Motor neuron (in vitro differentiated cells): Measurements from ENCODE around the gene SLC30A2. TPM values are rescaled to one million over a fixed set of nuclear protein-coding genes. Genes with fewer than 3 reads are reported as not detected.
"Not testable (repeated sequence)": the region's sequence is repeated elsewhere in the genome, so short reads cannot be mapped to it uniquely, and the experiment has no call there.

Experiments used
- ATAC-seq, 8 experiments: fragments of 200-7000 bp; cut with Tn5 transposase; replicated peaks in 6 of 8; 2 replicates each; pipeline ENCODE4 v1.8.0; 2021; ENCODE audit warnings: mild to moderate bottlenecking in 8 of 8, moderate library complexity in 8 of 8
- H3K27ac ChIP-seq, 2 donors: fragments of 250-450 bp; sonication (Bioruptor Pico); 2 replicates each; pipeline ENCODE4 v1.9.0; 2021; ENCODE audit warnings: antibody characterized with exemption in 2 of 2, mild to moderate bottlenecking in 2 of 2, moderate library complexity in 1 of 2
- H3K4me1 ChIP-seq, 2 donors: fragments of 250-450 bp; sonication (Bioruptor Pico); replicated peaks in 1 of 2; 2 replicates each; pipeline ENCODE4 v1.6.1; 2021; ENCODE audit warnings: antibody characterized with exemption in 2 of 2, mild to moderate bottlenecking in 2 of 2, moderate library complexity in 1 of 2
- H3K4me3 ChIP-seq, 5 donors: fragments of 250-450 bp; sonication (Bioruptor Pico); 2 replicates each; pipeline ENCODE4 v1.9.0; 2021; ENCODE audit warnings: antibody characterized with exemption in 5 of 5, mild to moderate bottlenecking in 5 of 5, moderate library complexity in 4 of 5
- WGBS, 10 experiments: fragments of 450-650 bp; shearing (Covaris generic); methylation state at CpG; one replicate each; pipeline ENCODE4 v1.0.0; 2022; 5-methylcytosine and 5-hydroxymethylcytosine counted together
- in situ Hi-C, 9 experiments: fragments of 400-800 bp; cut with MboI; loops; one replicate each; pipeline ENCODE4 v1.15.0; 2021; ENCODE audit warnings: low sequenced_read_pairs in 9 of 9, low pct_unique_long_range_greater_than_20kb in 2 of 9; ENCODE audit not compliant: unreplicated experiment in 9 of 9
- total RNA-seq, 8 experiments: library from RNA; unstranded; fragments of 300-600 nt; gene quantifications; 2 replicates each; pipeline versions ENCODE4 v1.2.3 to v1.2.4, GENCODE V29; 2022

The SLC30A2 gene, protein sequence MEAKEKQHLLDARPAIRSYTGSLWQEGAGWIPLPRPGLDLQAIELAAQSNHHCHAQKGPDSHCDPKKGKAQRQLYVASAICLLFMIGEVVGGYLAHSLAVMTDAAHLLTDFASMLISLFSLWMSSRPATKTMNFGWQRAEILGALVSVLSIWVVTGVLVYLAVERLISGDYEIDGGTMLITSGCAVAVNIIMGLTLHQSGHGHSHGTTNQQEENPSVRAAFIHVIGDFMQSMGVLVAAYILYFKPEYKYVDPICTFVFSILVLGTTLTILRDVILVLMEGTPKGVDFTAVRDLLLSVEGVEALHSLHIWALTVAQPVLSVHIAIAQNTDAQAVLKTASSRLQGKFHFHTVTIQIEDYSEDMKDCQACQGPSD
- total RNA-seq = 1 to 10 TPM in 4 of 8 experiments, under 1 TPM in 4; 0.10 to 5.7 (median 0.84) TPM

DNA sequence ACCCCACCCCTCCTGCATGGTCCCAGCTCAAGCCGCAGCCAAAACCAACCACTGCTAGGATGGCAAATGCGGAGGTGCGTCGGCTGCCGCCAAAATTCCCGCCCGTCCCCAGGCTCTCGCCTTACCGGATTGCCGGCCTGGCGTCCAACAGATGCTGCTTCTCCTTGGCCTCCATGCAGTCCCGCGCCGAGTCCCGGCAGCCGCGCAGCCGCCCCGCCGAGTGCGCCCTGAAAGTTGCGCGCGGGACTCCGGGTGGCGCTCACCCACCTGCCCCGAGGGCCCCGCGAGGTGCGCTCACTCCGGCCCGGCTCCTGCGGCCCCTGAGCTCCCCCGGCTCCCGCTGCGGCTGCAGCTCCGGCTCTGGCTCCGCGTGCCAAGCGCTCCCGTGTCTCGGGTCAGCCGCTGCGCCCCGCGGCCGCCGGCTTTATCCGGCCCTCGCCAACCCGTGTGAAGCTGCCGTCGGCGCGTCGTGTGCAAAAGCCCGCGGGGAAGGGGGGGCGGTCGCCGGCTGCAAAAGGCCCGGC is at the start of gene SLC30A2:
TSS of gene SLC30A2 (minus strand) at position 397 of the 524 bp plus-strand sequence. CDS start at position 175, 222 bp downstream.
- Histone ChIP-seq H3K4me1 (peaks cover 0 to 12% of the 10 kb centered on the region in 2 donors), H3K27ac (no peak within 1 kb of the TSS), H3K4me3 (peak within 1 kb of the TSS; percentile 25 to 50 (median 43))
- ATAC-seq = peak; percentile 32 to 76 (median 72)
- WGBS, 10 experiments = 0 to 2% (median 1%) methylated on average over 4 to 31 of the region's 62 CpGs; no CpG with 5 or more reads in 6 of the 10 experiments
- in situ Hi-C loops = no loop called here

DNA sequence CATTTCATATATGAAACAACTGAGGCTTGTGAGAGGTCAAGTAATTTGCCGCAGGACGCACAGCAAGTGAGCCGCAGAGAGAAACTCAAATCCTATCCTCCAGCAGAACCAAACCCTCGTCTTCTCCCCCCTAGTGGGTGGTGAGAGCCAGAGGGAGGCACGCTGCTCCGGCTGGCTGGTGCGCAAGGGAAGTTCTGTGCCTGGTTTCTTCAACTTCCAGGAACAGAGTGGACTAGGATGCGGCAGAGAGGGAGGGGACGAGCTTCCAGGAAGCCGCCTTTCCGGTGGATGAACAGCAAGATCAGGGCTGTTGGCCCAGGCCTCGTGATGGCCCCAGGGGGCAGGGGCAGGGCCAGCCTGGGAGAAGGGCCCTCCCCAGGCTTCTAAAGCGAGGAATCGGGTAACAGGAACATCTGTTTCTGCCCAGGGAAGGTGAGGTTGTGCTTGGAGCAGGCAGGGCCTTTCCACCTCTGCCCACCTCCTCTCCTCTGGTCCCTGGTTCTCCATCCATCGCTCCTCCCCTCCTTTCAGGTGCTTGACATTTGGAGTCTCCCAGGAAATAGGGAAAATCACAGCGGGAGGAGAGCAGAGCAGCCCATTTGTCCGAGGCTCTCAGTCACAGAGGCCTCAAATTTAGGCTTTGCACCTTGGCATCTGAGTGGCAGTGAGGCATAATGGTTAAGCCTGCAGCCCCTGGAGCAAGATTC is 48.9 kb upstream of the SLC30A2 start:
- no peak overlapping the region for H3K4me3 ChIP-seq
- 0 to 92% (median 58%) methylated on average over 1 to 10 of the region's 17 CpGs; no CpG with 5 or more reads in 3 of the 10 experiments for WGBS, 10 experiments
- H3K27ac ChIP-seq = peak overlapping the region in 1 of 2 donors; percentile 4
- in situ Hi-C loops = no loop called here
- peaks cover 12 to 16% of the 10 kb centered on the region in 2 donors for H3K4me1 ChIP-seq
- ATAC-seq = peak in 7 of 8 experiments; percentile 27 to 94 (median 70)

DNA sequence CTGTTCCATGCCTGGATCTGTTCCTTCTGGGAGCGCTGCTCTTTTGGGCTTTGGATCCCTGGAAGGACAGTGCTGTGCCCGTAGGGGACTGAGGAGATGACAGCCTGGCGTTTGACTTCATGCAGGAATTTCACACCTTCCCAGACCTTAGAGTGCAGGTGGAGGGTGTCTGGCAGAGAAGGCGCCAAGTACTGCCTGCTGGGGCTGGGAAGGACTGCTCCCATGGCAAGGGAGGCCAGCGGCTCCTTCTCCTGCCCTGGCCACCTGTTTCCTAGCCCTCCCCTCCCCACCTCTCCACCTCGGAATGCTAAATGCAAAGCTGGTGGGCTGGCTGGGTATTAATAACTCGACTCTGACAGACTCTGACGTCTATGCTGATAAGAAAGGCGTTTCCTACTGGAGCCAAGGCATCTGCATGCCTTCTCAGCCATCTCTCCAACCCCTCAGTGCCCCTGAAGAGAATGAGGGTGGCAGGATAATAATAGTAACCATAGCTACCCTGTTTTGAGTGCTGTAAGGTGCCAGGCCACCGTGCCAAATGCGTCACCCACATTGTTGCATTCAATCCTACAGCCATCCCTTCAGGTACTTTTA is 48.3 kb upstream of the SLC30A2 start:
- Histone ChIP-seq H3K27ac (no peak overlapping the region), H3K4me3 (no peak overlapping the region), H3K4me1 (peaks cover 12 to 16% of the 10 kb centered on the region in 2 donors)
- ATAC-seq = peak; percentile 35 to 88 (median 71)
- in situ Hi-C loops = no loop called here
- 0 to 93% (median 28%) methylated on average over 1 to 5 of the region's 11 CpGs; no CpG with 5 or more reads in 2 of the 10 experiments for WGBS, 10 experiments

DNA sequence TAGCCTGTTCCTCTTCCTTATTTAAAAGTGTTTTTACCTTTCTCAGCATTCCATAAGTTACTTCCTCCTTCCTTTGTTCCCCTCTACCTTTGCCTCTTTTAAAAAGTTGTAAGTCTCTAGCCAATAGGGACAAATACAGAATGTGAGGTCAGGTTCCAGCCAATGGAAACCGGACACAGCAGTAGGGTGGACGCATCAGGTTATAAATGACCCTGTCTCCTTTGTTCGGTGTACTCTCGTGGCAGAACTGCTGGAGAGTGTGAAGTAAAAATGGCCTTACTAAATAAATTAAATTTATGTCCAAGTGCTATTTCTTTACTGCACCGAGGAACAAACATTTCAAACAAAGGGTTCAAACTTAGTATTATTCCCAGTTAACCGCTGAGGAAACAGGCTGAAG is 47.7 kb upstream of the SLC30A2 start:
- peaks cover 12 to 16% of the 10 kb centered on the region in 2 donors for H3K4me1 ChIP-seq
- H3K27ac ChIP-seq, in situ Hi-C loops, H3K4me3 ChIP-seq, ATAC-seq: not testable (repeated sequence)
- 0 to 46% (median 29%) methylated on average over 1 to 6 of the region's 6 CpGs; no CpG with 5 or more reads in 4 of the 10 experiments for WGBS, 10 experiments

DNA sequence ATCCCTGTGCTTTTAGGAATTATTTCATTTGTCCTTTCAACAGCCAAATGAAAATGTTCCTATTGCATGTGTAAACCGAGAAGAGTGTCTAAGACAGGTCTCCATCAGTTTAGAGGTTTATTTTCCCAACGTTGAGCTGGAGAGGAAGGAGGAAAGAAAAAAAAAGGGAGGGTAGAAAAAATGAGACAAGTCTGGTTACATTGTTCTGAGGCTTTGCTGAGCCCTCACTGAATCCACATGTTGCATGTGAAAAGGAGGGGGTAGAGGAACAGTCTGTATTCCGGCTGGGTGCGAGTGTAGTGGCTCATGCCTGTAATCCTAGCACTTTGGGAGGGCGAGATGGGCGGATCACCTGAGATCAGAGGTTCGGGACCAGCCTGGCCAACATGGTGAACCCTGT is 46.5 kb upstream of the SLC30A2 start:
- WGBS, 10 experiments = 9 to 91% (median 53%) methylated on average over 1 to 7 of the region's 7 CpGs
- in situ Hi-C loops = no loop called here

DNA sequence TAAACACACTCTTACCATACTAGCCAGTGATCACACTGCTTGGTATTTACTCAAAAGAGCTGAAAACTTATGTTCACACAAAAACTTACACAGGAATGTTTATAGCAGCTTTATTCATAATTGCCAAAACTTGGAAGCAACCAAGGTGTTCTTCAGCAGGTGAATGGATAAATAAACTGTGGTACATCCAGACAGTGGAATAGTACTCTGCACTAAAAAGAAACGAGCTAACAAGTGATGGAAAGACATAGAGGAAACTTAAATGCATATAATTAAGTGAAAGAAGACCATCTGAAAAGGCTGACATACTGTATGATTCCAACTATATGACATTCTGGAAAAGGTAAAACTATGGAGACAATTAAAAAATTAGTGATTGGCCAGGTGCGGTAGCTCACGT is 45.0 kb upstream of the SLC30A2 start:
- Histone ChIP-seq H3K4me1 (peaks cover 12 to 16% of the 10 kb centered on the region in 2 donors), H3K4me3 (no peak overlapping the region), H3K27ac (no peak overlapping the region)
- in situ Hi-C loops = no loop called here
- 0 to 93% (median 85%) methylated on average over 1 to 3 of the region's 3 CpGs; no CpG with 5 or more reads in 2 of the 10 experiments for WGBS, 10 experiments
- ATAC-seq = no peak

More for the DNA sequence above, 46.5 kb upstream of the SLC30A2 start:
- Histone ChIP-seq H3K4me3 (no peak overlapping the region), H3K4me1 (peaks cover 12 to 16% of the 10 kb centered on the region in 2 donors), H3K27ac (no peak overlapping the region)
- ATAC-seq = no peak

DNA sequence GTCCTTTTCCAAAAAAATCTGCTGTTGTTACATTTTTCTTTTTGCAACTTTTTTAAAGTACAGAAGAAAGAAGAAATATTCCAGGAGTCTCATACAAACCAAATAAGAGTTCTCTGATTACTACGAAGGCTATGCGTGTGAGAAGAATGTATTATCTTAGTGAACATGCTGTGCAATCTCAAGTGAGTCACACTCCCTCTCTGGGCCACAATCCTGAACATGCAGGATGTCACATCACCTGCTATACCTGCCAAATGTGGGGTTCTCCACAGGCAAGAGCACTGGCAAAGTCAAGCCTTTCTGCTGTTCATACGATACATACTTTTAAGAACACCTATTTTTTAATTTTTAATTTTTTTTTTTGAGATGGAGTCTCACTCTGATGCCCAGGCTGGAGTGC is 43.2 kb upstream of the SLC30A2 start:
- in situ Hi-C loops = no loop called here
- 69 to 100% (median 95%) methylated on average over 2 to 3 of the region's 3 CpGs; no CpG with 5 or more reads in 1 of the 10 experiments for WGBS, 10 experiments
- ATAC-seq = no peak

DNA sequence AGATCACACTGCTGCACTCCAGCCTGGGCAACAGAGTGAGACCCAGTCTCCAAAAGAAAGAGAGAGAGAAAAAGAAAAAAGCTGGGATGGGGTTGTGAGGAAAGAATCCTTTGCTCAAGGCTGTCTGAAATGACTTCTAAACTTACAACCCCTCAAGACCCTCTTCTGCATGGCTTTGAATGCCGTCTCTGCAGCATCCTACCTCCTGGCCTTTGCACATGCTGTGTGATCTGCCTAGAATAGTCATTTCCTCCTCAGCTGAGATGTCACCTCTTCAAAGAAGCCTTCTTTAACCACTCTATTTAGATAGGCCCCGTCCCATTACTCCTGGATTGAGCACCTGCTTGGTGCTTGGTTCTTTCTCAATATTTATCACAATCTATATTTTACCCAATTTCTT is 38.9 kb upstream of the SLC30A2 start:
- in situ Hi-C loops = no loop called here
- no peak overlapping the region for H3K4me3 ChIP-seq
- H3K27ac ChIP-seq = no peak overlapping the region
- ATAC-seq = no peak
- no peaks in the 10 kb centered on the region for H3K4me1 ChIP-seq
- WGBS, 10 experiments = 0 to 100% (median 65%) methylated on average over 1 to 2 of the region's 2 CpGs; no CpG with 5 or more reads in 2 of the 10 experiments

More for the DNA sequence above, 43.2 kb upstream of the SLC30A2 start:
- H3K4me1 ChIP-seq = peaks cover 7 to 8% of the 10 kb centered on the region in 2 donors
- H3K27ac ChIP-seq = no peak overlapping the region
- H3K4me3 ChIP-seq = no peak overlapping the region

DNA sequence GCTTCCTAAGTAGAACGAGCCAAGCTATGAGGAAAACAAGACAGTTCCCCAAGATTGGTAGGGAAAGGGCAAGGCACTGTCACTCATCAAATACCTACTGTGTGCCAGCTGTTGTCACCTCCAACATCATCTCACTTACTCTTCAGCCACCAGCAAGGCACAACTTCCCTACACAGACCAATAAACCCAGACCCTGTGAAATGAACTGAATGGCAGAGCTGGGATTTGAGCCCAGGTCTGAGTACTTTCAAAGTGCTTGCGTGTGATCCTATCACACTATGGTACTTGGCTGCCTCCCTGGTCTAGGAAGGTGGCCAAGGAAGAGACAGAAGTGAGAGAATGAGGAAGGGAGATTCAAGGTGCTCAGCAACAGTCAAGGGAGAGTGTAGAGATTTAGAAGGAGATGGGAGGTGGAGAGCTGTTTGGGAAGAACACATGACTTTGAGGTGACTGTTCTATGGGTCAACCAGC is 38.2 kb upstream of the SLC30A2 start:
- ATAC-seq = no peak

DNA sequence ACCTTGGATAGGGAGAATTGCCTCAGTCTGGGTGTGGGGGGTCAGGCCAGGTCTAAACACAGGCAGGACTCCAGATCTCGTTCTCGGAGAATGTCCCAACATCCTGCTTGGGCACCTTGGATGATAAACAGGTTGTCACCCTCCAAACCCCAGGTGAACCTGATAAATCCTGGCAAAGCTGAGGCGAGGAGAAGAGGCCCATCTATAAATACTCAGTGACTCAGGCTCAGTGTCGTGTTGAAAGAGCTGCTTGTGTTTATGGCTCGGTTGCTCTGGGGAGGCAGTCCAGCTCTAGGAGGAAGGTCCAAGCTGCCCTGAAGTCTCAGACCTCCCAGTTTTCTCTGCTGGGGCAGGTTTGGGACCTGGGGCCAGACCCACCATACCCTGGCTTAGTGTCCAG is 37.3 kb upstream of the SLC30A2 start:
- H3K27ac ChIP-seq = no peak overlapping the region
- ATAC-seq = peak in 1 of 8 experiments; percentile 32
- H3K4me1 ChIP-seq = no peaks in the 10 kb centered on the region
- H3K4me3 ChIP-seq = no peak overlapping the region
- 10 to 100% (median 53%) methylated on average over 2 to 5 of the region's 5 CpGs; no CpG with 5 or more reads in 5 of the 10 experiments for WGBS, 10 experiments
- in situ Hi-C loops = no loop called here

More for the DNA sequence above, 38.2 kb upstream of the SLC30A2 start:
- in situ Hi-C loops = no loop called here
- no peak overlapping the region for H3K27ac ChIP-seq
- H3K4me3 ChIP-seq = no peak overlapping the region
- H3K4me1 ChIP-seq = no peaks in the 10 kb centered on the region
- WGBS, 10 experiments = 0 to 62% (median 44%) methylated on average over 1 to 2 of the region's 2 CpGs; no CpG with 5 or more reads in 4 of the 10 experiments

DNA sequence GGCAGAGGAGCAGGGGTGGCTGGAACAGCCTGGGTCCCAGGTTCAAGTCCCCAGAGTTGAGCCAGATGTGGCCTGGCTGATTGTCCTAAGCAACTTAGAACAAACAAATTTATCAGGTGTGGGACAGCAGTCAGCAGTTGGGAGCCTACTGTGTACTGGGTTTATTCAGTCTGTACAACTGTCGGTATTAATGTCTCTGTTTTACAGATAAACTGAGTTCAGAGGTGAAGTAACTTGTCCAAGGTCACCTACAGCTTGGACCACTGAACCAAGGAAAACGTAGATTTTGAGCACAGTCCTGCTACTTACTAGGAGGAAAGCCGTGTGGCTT is 36.1 kb upstream of the SLC30A2 start:
- ATAC-seq = no peak
- Histone ChIP-seq H3K27ac (no peak overlapping the region), H3K4me3 (no peak overlapping the region), H3K4me1 (no peaks in the 10 kb centered on the region)
- in situ Hi-C loops = no loop called here
- WGBS, 10 experiments = 19 to 83% (median 63%) methylated on average over 1 to 3 of the region's 3 CpGs; no CpG with 5 or more reads in 3 of the 10 experiments

DNA sequence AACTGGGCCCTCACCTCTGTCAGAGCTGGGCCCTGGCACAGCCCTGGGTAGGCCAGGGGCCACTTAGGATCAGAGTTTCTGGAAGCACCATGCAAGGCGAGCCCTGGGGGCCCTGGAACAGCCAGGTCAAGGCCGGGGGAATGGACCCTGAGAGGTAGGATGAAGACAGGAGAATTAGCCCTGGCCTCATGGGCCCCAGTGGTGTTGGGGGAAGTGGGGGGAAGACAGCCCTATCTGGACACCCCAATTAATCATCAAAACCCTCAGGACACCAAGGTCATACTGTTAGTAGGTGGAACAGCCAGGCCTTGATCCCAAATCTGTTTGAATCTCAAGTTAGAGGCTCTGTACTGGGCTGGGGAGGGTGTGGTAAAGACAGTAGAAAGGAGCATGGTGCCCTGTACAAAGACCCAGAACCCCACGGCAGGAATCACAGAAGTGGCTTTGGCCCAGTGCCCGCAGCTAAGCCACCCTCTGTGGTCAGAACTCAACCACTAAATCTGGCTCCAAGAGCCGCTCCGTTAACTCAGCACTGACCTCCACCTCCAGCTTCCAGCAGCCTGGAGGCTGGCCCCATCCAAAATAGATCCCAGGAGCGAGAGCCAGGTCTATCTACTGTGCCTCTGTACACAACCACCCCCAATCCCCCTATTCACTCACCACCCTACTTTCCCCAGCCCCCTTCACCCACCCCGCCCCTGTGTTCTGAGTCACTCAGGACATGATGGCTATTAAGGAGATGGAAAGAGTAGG is 35.5 kb upstream of the SLC30A2 start:
- no peak for ATAC-seq
- Histone ChIP-seq H3K4me1 (no peaks in the 10 kb centered on the region), H3K4me3 (no peak overlapping the region), H3K27ac (no peak overlapping the region)
- in situ Hi-C loops = no loop called here
- WGBS, 10 experiments = 20 to 100% (median 93%) methylated on average over 1 to 5 of the region's 8 CpGs; no CpG with 5 or more reads in 3 of the 10 experiments
